ENCODE measurements around the gene DKK1.

GRCh38 chr10:52351914-52352330, 37.8 kb downstream of the DKK1 start:
- TF ChIP-seq POLR2AphosphoS5 (IDR thresholded peaks at IDR 0.05) = no peak
- no peak for TF ChIP-seq CTCF (IDR thresholded peaks at IDR 0.05)

Measured in breast epithelium (tissue), 3 donors.